ENCODE measurements around the gene PUS1.
"Not testable (repeated sequence)": the region's sequence is repeated elsewhere in the genome, so short reads cannot be mapped to it uniquely, and the experiment has no call there.

Gene PUS1

GRCh38 chr12:131928711-131929580 lies at the start of gene PUS1:
TSS of gene PUS1 (plus strand) at chr12:131929276. CDS start at chr12:131929723, 447 bp downstream.
- DNase-seq (ENCODE audit: extremely low read depth in 1 of 2, low read depth in 1 of 2), result peak; percentile 87 to 88

GRCh38 chr12:131882804-131883520 lies 46.1 kb upstream of the PUS1 start:
- no peak for DNase-seq (ENCODE audit: extremely low read depth in 1 of 2, low read depth in 1 of 2)

DNA sequence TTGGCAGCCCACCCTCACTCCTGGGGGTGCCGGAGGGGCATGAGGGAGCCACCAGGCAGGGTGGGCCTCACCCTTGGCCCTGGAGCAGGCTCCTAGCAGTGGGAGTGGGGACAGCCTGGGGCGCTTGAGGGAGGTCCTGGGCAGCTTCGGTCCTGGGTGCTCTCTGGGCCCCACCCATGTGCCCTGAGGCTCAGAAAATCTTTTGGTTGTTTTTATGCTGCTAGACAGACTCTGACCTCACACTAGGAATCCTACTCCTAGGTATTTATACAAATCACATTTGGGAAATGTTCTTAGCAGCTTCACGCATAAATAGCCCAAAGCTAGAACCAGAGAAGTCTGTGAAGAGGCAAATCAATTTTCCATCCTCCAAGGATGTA lies 45.6 kb upstream of the PUS1 start:
- no peak for DNase-seq (ENCODE audit: extremely low read depth in 1 of 2, low read depth in 1 of 2)

DNA sequence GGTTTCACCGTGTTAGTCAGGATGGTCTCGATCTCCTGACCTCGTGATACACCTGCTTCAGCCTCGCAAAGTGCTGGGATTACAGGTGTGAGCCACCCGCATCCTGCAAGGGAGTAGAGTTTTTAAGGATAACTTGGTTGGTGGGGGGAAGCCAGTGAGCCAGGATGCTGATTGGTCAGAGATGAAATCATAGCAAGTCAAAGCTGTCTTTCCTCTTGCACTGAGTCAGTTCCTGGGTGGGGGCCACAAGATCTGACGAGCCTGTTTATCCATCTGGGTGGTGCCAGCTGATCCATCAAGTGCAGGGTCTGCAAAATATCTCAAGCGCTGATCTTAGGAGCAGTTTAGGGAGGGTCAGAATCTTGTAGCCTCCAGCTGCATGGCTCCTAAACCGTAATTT lies 44.0 kb upstream of the PUS1 start:
- DNase-seq (ENCODE audit: extremely low read depth in 1 of 2, low read depth in 1 of 2), result not testable (repeated sequence)

DNA sequence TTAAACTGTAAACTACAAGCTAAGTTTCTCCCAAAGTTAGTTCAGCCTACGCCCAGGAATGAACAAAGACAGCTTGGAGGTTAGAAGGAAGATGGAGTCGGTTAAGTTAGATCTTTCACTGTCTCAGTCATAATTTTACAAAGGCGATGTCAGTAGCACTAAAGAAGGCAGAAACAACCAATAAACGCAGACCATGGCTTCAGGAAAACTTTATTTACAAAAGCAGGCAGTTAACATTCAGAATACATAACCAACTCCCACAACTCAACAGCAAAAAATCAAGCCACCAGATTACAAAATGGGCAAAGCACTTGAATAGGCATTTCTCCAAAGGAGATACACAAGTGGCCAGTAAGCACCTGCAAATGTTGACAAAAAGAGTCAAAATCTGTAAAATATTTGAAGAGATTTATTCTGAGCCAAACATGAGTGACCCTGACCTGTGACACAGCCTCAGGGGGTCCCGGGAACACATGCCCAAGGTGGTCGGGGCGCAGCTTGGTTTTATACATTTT lies 43.5 kb upstream of the PUS1 start:
- DNase-seq (ENCODE audit: extremely low read depth in 1 of 2, low read depth in 1 of 2), result no peak

DNA sequence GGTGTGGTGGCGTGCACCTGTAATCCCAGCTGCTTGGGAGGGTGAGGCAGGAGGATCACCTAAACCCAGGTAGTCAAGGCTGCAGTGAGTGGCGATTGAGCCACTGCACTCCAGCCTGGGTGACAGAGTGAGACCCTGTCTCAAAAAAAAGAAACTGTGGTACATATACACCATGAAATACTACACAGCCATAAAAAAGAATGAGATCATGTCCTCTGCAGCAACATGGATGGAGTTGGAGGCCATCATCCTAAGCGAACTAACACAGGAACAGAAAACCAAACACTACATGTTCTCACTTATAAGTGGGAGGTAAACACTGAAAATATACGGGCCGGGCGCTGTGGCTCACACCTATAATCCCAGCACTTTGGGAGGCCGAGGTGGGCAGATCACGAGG lies 37.4 kb upstream of the PUS1 start:
- DNase-seq (ENCODE audit: extremely low read depth in 1 of 2, low read depth in 1 of 2), result not testable (repeated sequence)

- DNase-seq (ENCODE audit: extremely low read depth in 1 of 2, low read depth in 1 of 2), result no peak
These were observed 36.1 kb upstream of the PUS1 start for GRCh38 chr12:131892711-131893604.

GRCh38 chr12:131893605-131894312 lies 35.3 kb upstream of the PUS1 start:
- no peak for DNase-seq (ENCODE audit: extremely low read depth in 1 of 2, low read depth in 1 of 2)

GRCh38 chr12:131894313-131894860 lies 34.7 kb upstream of the PUS1 start, which contains the start of gene ULK1:
TSS of gene ULK1 (plus strand) at chr12:131894622. CDS start at chr12:131895002, 380 bp downstream.
- DNase-seq (ENCODE audit: extremely low read depth in 1 of 2, low read depth in 1 of 2), result peak; percentile 76 to 83

DNA sequence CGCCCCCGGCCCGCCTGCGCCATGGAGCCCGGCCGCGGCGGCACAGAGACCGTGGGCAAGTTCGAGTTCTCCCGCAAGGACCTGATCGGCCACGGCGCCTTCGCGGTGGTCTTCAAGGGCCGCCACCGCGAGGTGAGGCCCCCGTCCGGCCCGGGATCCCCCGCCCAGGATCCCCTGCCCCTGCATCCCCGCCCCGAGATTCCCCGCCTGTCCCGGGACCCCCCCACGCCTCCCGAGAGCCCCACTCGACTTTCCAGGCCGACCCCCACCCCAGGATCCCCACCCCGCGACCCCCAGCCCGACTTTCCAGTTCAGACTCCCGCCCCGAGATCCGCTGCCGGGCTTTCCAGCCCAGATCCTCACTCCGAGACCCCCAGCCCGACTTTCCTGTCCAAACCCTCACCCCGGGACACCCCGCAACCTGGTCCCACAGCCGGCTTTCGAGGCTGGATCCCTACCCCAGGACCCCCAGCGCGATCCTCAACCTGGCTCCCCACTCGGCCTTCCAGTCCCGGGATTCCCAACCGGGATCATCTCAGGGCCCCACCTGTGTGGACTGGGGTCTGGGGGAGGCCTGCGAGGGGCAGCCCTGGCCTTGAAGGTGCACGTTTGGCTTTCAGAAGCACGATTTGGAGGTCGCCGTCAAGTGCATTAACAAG lies 34.0 kb upstream of the PUS1 start:
- no peak for DNase-seq (ENCODE audit: extremely low read depth in 1 of 2, low read depth in 1 of 2)

DNA sequence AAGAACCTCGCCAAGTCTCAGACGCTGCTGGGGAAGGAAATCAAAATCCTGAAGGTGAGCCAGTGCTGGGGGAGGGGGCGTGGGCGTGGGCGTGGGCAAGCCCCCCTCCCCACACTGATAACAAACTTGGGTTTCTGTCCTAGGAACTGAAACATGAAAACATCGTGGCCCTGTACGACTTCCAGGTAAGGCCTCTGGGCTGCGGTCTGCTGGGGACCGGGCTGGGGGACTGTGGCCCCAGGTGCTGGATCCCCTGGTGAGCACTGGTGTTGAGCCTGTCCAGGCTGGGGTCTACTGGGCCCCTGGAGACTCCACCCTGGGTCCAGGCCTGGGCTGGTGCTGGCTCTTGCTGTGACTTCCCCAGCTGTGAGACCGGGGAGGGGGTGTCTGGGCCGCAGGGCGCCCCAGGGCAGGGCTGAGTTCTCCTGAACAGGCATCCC lies 33.4 kb upstream of the PUS1 start:
- DNase-seq (ENCODE audit: extremely low read depth in 1 of 2, low read depth in 1 of 2), result no peak

DNA sequence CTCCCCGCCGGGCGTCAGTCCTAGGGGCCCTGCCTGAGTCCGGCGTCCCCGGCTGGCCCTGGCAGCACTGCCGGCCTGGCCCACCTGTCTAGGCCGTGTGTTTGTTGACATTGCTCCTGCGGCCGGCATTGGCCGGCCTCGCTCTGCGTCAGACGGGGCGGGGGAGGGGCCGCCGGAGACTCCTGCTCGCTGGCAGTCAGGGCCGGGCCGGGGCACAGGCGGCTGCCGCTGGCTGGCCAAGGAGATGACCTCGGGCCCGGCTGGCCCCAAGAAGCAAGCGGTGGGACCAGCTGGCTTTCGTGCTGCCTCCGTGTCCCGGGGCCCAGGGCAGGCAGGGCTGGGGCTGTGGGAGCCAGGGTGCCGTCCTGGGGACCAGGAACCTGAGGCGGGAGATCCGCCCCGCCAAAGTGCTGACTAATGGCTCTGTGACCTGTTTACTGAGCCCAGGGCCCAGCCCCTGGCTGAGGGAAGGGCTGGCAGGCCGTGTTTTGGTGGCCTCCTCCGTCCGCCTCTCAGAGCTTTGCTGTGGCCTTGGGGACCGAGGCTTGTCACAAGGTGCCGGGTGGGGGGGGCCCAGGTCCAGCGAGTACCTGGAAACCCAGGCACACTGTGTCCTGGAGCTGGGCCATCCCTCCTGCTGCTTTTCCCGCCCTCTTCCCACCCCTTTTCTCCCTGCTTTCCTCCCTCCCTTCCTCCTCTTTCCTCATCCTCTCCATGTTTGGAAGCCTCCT lies 32.8 kb upstream of the PUS1 start:
- DNase-seq (ENCODE audit: extremely low read depth in 1 of 2, low read depth in 1 of 2), result peak; percentile 50 to 56

DNA sequence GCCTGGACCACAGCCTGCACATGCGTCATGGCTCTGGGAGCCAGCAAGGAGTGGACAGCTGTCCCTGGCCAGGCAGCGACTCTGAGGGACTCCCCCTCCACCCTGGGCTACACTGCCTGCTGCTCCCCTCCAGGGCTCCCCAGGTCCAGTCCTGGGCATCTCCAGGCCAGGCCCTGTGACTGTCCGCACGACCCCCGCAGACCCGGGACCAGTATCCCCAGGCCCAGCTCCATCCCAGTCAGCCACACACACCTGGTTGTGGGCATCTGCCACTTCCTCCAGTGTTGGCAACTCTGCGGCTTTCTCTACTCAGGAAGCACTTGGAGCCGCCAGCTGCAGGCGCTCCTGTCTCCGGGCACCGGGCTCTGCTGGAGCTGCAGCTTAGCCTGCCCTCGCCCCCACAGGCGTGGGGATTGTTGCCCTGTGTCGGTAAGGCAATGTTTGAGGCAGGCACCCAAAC lies 32.2 kb upstream of the PUS1 start:
- DNase-seq (ENCODE audit: extremely low read depth in 1 of 2, low read depth in 1 of 2), result no peak

DNA sequence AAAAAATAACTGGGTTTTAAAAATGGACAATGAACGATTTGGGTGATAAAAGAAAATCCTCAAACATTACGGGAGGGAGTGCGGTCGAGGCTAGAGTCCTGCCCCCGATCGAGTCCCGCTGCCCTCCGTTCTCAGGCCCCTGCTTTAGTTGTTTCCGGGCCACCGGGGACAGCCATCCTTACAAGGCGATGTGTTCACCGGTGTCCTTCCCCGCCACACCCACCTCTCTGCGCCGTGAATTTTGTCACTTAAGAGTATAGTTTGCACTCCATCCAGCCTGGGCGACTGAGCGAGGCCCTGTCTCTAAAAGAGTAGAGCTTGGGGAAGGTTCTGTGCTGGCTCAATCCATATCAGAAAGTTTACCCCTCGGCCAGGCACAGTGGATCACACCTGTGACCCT lies 31.8 kb upstream of the PUS1 start:
- DNase-seq (ENCODE audit: extremely low read depth in 1 of 2, low read depth in 1 of 2), result no peak

DNA sequence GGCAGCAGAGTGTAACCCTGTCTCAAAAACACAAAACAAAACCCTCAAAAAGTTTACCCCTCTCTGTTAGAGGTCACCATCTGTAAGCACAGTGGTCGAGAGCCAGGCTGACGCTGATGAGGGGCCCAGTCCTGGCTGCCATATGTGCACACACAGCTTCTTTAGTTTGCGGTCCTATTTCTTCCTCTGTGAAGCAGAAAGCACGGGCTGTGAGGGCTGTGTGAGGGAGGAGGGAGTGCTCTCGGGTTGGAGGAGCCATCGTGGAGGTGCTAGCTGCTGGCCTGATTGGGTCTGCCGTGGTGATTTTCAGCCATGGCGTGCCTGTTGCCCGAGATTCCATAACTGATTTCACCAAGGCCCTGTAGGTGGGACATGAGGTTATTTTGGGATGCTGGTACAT lies 31.2 kb upstream of the PUS1 start:
- no peak for DNase-seq (ENCODE audit: extremely low read depth in 1 of 2, low read depth in 1 of 2)

GRCh38 chr12:131900397-131900796 lies 28.7 kb upstream of the PUS1 start:
- no peak for DNase-seq (ENCODE audit: extremely low read depth in 1 of 2, low read depth in 1 of 2)

GRCh38 chr12:131901431-131902331 lies 27.4 kb upstream of the PUS1 start:
- no peak for DNase-seq (ENCODE audit: extremely low read depth in 1 of 2, low read depth in 1 of 2)
